Activated CD4-positive, CD25-positive, alpha-beta regulatory T cell (primary cell): ENCODE measurements around the gene FURIN.
"Not testable (repeated sequence)": the region's sequence is repeated elsewhere in the genome, so short reads cannot be mapped to it uniquely, and the experiment has no call there.

Source experiments
- DNase-seq, 4 experiments: peaks; one replicate each; lab custom pipeline; 2025; lab: John Stamatoyannopoulos, UW

The FURIN gene

GRCh38 chr15:90868261-90868689 is at the start of gene FURIN:
FURIN (plus strand) TSS chr15:90868588; CDS start chr15:90875741, 7,153 bp downstream.
- no peak for DNase-seq

DNA sequence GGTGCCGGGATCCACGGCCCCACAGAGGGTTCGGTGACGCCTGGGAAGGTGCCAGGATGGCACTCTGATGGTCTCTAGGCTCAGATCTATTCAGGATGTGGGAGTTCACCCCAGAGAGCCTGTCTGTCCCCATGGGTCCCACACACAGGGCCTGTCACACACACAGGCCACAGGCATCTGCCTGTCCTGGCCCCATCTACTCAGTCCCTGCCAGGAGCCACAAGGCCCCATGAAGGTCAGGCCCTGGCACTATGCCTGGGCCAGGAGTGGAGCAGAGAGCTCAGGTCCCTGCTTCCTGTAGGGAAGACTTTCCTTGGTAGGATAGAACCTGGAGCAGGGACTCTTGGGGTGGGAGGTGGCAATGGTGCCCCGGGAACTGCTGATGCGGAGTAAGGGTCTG is 49.0 kb upstream of the FURIN start:
- DNase-seq = no peak

GRCh38 chr15:90819850-90820249 is 48.5 kb upstream of the FURIN start:
- no peak for DNase-seq

DNA sequence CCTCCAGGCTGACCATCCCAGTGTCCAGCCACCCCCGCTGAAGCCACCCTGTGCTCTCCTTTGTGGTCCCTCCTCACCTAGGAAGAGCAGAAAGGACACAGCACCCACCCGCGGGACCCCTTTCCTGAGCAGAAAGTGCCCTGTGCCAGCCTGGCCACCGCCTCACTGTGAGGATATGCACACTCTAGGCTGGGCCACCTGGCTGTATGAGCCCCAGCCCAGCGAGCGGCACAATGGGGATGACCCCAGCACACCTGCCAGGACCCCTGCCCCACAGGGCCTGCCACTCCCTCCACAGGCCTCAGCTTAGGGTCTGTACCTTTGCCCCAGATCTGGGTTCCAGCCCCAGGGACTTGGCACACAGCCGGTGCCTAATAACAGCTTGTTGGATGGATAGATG is 47.9 kb upstream of the FURIN start:
- no peak for DNase-seq

DNA sequence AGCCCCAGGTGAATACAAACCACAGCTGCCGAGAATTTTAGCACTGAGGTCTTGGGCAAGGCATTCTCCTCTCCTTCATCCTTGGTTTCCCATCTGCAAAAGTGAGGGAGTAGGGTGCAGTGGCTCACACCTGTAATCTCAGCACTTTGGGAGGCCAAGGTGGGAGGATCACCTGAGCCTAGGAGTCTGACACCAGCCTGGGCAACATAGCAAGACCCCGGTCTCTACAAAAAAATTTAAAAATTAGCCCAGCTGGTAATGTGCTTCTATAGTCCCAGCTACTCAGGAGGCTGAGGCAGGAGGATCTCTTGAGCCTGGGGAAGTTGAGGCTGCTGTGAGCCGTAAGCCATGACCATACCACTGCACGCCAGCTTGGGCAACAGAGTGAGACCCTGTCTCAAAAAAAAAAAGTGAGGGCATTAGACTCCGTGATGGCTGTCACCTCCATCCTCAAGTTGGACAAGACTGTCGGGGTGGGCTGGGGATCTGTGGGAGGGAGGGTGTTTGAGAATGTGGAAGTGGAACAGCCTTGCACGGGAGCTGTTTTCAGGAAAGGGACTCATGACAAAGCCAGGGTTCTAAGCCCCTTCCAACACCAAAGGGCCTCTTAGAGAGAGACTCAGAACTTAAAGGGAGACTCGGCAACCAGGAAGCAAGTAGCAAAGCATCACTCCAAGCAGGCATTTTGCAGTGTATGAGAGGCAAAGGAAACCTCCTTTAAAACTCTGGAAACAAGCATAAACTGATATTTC is 46.0 kb upstream of the FURIN start:
- DNase-seq = no peak

DNA sequence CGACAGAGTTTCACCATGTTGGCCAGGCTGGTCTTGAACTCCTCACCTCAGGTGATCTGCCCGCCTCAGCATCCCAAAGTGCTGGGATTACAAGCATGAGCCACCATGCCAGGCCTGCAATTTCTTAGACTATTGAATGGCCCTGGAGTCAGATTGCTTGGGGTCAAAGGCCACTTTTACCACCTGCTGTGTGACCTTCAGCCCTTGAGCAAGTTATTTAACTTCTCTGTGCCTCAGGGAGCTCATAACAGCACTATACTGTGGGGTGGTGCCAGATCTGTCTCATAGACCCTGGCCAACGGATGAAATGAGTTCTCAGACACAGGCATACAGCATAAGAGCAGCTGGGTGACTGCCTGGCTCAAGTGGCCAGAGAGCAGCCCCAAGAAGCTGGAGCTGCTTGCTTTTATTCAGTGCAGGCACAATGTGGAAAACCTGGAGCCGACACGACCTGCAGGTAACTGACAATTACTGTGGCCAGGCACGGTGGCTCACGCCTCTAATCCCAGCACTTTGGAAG is 44.9 kb upstream of the FURIN start:
- no peak for DNase-seq

GRCh38 chr15:90825115-90825899 is 43.1 kb upstream of the FURIN start:
- not testable (repeated sequence) for DNase-seq

DNA sequence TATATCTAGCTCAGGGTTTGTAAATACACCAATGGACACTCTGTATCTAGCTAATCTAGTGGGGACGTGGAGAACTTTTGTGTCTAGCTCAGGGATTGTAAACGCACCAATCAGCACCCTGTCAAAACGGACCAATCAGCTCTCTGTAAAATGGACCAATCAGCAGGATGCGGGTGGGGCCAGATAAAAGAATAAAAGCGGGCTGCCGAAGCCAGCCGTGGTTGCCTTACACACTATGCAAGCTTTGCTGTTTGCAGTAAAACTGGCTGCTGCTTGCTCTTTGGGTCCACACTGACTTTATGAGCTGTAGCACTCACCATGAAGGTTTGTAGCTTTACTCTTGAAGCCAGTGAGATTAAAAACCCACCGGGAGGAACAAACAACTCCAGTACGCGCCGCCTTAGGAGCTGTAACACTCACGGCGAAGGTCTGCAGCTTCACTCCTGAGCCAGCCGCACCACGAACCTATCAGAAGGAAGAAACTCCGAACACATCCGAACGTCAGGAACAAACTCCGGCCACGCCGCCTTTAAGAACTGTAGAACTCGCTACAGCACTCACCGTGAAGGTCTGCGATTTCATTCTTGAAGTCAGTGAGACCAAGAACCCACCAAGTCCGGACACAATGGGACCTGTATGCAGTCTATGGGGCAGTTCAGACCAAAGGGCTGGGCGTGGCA is 42.0 kb upstream of the FURIN start:
- DNase-seq = not testable (repeated sequence)

- no peak for DNase-seq
Observed at GRCh38 chr15:90826886-90827435, 41.4 kb upstream of the FURIN start.

GRCh38 chr15:90828111-90828510 is 40.3 kb upstream of the FURIN start:
- no peak for DNase-seq

GRCh38 chr15:90829126-90829525 is 39.3 kb upstream of the FURIN start:
- DNase-seq = no peak

DNA sequence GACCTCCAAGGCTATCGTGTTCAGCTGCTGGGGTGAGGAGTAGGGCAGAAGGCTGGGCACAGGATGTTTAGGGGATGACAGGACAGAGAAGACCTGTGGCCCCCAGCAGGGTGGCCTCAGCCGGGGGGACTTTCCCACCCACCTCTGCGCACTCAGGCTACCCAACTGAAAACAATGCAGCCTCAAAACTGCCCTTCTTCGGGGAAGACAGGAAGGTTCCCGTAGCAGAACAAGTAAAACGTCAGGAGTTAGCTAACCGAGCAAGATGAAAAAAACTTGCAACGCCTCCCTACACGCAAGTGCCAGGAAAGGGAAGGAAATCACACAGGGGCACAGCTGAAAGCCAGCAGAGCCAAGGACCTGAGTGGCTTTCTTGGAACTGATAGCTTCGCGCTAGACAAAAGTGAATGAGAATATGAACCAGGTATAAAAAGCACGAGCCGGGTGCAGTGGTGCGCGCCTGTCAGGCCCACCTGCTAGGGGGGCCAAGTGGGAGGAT is 38.4 kb upstream of the FURIN start:
- no peak for DNase-seq

DNA sequence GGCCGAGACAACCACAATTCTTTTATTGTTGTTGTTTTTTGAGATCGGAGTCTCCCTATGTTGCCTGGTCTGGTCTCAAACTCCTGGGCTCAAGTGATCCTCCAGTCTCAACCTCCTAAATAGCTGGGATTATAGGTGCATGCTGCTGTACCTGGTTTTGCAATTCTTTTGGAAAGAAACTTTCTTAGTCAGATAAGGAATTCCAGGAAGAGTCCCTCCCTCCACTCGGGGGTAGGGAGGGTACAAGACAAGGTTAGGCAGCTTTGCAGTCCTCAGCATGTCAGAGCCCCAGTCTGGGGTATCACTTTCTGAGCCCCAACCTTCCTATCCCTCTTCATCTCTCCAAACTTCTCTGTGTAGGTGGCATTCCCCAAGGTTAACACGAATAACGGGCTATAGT is 33.8 kb upstream of the FURIN start:
- DNase-seq = no peak

DNA sequence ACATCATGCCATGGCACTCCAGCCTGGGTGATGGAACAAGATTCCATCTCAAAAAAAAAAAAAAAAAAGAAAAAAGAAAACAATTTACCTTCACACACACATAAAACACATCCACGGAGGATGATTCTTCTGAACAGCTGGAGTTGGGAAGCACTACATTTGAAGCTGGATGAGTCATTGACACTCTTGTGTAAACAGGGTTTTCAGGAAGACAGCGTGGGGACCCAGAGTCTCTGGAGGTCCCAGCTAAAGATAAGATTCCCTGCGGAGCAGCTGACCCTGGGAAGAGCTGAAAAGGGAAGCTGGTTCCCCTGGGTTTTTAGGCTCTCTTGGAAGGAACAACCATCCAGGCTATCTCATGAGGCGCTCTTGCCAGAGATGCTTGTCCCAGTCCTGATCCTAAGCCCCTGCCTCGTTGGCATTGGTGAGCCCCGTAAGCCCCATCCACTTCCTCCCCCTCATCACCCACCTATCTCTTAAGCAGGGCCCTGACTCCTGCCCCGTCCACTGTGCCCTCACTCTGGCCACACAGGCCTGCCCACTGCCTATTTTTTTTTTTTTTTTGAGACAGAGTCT is 32.0 kb upstream of the FURIN start:
- DNase-seq = no peak

DNA sequence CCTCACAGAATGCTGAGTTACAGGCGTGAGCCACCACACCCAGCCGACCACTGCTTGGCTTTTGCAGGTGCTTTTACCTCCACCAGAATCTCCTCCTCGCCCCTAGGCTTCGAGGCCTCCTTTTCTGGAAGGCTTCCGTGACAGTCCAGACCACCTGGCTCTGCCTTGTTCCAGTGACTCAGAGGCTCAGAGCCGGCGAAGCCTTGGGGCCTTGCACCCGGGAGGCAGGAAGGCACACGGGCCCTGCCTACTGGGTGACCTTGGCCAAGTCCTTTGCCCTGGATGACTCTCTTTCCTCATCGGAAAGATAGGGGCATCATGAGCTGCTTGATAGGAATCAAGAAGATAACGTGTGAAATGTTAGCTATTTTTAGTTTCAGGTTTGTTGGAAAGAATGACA is 31.3 kb upstream of the FURIN start:
- DNase-seq = no peak

DNA sequence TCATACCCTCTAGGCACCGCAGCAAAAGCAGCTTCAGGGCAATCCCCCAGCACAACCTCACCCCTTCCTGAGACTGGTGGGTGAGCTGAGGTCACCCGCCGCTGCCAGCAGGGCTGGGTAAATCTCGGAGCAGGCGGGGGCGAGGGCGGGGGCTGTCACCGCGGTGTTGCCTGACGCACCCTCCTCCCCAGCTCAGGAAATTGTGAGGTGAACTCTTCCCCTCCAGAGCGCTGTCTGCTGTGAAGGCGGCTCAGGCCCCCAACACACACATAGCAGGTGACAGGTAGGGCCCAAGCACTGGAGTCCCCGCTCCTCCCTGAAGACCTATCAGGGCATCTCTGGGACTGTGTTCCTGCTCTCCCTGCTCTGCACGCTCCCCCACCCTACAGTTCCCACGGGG is 30.2 kb upstream of the FURIN start:
- DNase-seq = peak; percentile 37 to 67 (median 48)

DNA sequence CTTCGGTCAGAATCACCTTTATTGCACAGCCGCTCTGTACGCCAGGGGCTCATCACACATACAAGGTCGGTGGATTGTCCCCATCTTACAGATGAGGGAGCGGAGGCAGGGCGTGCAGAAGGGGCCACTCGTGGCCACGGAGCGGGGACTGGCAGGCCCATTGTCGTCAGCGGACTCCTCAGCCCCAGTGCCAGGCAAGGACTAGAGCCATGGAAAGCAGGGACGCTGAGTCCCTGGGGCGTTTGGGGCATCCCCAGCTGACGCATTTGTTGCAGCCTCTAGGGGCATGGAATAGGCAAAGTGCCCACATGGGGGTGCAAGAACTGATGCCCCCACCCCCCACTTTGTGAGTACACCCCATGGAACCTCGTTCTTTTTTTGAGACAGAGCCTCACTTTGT is 29.8 kb upstream of the FURIN start:
- no peak for DNase-seq

DNA sequence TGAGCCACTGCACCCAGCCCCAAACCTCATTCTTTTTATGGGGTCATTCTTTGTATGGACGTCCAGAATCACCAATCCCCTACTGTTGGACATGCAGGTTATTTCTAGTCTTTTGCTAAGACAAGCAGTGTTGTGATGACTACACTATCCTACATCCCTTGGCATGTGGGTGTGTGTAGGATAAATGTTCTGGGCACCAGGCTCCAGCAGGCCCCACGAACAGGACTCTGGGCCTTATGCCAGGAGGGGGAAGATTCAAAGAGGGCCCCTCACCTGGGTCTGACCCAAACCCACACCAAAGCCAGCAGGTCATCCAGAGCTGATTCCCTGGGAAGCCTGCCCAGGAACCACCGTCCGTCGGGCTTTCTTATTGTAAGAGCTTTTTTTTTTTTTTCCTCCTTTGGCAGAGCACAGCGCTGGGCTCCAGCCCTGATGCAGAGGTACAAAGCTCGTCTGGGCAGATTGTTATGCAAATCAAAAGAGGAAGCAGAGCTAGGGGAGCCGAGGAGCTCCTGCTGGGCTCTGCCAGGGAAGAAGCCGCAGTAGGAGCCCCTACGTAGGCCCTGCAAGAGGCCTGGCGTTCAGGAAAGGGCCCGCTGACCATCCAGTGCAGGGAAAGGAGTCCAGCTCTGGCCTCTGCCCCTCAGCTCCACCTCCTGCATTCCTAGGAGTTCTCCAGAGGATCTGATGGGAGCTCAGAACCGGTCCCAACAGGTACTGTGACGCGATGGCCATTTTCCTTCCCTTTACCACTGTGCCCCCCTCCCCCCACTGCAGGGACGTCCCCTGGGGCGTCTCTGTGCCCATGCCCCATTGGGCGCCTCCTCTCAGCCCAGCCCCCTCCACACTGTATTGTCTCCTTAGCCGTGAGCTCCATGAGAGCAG is 29.0 kb upstream of the FURIN start:
- no peak for DNase-seq

GRCh38 chr15:90840157-90840855 is 28.1 kb upstream of the FURIN start:
- no peak for DNase-seq

DNA sequence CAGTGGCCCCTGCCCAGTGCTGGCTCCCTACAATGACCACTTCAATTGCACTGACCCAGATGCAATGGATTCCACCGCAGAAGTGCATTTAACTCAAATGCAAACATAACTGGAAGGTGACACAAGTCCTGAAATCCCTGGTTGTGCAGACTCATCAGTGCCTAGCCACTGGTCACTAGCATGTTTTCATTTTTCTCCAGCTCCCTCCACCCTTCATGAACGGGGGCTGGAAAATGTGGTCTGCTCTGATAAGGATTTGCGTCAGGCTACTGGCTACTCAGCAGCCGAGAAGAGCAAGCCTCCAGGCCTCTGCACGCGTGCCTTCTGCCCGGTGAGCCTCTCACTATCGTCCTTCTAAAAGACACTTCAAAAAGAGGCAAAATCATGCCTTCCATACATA is 27.4 kb upstream of the FURIN start:
- no peak for DNase-seq
